LoVo (cell line): ENCODE data around the gene C2orf81.
"Not testable (repeated sequence)": the region's sequence is repeated elsewhere in the genome, so short reads cannot be mapped to it uniquely, and the experiment has no call there.

Experiments used
- DNase-seq: peaks from one replicate; pipeline ENCODE4 v3.0.0-alpha.2; 2016; ENCODE audit warnings: low spot score

Gene C2orf81

DNA sequence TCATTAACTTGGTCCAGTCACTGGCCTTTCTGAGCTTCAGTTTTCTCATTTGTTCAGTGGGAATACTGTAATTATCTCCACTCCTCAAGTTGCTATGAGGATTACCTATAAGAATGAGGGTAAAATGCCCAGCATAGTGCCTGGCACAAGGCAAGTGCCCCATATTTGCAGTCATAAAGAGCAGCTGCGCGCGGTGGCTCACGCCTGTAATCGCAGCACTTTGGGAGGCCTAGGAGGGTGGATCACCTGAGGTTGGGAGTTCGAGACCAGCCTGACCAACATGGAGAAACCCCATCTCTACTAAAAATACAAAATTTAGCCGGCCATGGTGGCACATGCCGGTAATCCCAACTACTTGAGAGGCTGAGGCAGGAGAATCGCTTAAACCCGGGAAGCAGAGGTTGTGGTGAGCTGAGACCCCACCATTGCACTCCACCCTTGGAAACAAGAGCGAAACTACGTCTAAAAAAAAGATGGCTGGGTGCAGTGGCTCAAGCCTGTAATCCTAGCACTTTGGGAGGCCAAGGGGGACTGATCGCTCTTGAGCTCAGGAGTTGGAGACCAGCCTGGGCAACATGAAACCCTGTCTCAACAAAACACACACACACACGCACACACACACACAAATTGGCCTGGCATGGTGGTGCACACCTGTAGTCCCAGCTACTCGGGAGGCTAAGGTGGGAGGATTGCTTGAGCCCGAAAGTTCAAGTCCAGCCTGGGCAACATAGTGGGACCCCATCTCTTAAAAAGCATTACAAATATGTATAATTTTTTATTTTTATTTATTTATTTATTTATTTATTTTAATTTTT lies 21.3 kb upstream of the C2orf81 start:
- DNase-seq: not testable (repeated sequence)

DNA sequence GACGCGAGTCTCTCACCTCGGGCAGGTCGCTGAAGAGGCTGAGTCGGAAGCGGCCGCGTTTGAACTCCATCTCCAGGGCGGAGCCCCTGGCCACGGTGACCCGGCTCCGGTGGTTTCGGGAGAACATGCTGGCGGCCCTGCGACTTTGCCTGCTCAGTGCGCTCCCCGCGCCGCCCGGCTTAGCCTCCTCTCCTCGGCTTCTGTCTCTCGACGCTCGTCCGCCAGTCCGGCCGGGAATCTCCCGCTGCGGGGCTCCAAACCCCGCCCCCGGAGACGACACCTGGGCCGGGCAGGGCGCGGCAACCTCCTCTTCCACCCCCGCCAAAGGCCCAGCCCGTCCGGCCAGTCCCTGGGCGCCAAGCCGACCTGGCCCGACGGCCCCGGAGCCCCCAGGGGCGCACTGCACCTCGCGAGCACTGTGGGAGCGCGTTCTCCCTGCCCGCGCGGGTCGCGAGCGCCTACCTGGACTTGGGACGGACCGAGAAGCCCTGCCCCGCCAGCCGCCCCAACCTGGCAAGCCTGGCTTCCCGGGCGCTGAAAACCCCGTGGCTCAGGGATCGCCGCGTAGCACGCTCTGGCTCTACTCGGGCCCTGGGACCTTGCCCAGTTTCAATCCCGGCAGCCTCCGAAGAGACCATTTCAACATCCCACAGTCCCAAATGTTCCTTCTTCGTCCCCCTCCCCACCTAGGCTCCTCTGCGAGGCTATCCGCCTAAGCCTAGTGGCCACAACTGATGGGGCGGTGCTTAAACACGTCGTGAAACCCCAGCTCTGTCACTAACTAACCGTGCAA lies 20.5 kb upstream of the C2orf81 start, which contains the start of gene RTKN:
TSS of gene RTKN (minus strand) at position 248 of the 793 bp plus-strand sequence. CDS start at position 127, 121 bp downstream.
- peak; percentile 85 for DNase-seq

DNA sequence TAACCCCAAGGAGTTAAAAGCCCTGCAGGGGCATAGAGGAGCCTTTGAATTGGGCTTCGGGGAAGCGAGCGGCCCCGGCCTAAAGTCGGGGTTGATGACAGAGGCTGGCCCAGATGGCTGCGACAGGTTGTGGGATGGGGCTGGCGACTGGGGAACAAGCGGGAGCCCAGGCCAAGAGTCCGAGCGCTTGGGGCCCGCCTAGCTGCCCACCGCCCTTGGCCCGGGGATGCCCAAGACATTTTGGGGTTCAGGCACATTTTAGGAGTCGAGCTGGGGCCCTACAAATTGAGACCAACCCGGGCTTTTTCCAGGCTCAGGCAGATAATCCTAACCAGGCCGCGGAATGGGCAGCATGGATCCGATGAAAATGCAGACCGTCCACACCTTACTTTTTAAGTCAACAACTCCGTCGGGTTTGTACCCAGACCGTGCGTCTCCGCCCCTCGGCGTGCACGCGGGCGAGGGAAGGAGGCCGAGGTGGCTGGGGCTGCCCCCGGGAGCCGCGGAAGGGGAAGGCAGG lies 19.8 kb upstream of the C2orf81 start:
- no peak for DNase-seq

DNA sequence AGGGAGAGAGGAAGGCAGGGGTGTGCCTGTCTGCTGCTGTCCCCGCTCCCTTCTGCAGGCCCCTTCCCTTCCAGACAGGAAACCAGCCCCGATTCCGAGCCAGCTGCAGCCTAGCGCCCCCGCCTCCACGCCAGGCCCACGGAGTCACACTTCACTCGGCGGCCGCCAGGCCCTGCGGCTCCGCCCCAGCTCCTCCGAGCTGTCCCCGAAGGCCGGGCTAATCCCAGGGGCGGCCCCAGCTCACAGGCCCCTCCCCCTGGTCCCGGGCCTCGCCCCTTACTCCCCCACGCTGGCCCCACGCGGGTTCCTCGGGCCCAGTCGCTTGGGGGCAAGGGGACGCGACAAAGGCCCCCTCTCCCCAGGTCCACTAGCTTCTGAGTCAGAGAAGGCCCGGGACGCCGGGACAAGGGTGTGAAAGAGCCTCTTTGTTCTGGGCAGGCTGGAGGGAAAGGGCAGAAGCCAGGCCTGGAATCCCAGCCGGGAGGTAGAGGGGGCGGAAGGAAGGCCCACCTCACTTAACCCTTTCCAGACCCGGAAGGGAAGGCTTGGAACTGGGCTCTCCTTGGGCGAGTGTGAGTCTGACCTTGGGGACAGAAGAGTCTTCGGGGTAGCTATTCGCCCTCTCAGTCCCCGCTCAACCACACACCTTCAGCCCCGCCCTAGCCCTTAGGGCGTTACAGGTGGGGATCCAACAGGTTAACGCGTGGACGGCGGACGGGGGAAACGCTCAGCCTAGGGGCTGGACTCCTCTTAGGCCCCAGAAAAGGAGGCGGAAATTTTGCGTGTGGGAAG lies 19.2 kb upstream of the C2orf81 start:
- peak; percentile 82 for DNase-seq

DNA sequence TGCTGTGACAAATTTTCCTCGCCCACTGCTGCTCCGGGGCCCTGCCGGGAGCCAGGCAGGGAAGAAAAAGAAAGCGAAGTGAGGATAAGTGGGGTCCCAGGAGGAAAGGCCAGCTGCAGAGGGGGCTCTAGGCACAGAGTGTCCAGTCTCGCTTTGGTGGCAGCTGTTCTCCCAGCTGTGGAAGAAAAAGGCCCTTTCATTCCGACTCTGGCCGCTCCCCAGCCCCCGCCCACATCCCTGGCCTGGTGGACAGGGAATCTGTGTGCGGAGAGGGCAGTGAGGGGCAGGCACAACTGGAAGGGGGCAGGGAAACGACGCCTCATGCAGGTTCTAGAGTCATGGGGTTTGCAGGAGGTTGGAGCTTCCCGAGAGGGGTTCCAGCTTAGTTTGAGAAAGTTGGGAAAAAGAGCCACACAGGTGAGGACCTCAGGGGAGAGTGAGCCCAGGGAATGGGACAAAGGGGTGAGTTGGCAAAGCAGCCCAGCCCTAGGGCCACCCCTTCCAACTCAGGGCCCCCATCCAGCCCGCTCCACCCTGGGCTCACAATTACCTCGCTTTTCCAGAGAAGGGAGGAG lies 18.5 kb upstream of the C2orf81 start:
- no peak for DNase-seq

DNA sequence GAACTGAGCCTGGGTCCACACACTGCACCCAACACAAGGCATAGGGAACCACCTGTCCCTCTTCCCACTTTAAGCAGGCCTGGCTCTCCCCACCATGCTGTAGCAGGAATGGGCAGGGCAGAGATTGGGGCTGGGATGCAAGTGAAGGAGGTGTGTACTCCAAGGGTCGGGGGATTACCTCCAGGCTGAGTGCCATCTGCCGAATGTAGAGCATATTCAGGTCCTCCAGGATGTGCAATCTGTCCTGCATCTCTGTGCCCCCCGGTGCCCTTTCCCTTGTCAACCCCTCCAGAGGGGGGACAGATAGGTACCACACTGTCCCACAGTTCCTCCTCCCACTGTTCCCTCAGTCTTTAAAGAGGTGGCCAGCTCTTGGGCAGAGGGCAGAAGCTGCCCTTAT lies 18.0 kb upstream of the C2orf81 start:
- DNase-seq: no peak

DNA sequence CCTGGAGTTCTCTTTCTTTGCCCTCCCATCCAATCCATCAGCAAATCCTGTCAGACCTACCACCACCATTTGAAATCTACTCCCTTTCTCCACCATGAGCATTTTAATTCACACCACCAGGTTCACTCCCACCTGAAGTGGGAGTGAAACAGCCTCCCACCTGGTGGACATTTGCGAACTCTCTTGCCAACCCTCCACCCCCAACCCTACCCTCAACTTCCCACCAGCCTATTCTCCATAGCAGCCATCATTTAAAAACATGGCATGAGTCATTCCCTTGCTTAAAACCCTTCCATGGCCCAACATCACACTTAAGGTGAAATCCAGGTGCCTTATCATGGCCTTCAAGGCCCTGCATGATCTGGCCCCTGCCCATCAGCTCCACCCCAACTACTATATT lies 16.8 kb upstream of the C2orf81 start:
- no peak for DNase-seq

DNA sequence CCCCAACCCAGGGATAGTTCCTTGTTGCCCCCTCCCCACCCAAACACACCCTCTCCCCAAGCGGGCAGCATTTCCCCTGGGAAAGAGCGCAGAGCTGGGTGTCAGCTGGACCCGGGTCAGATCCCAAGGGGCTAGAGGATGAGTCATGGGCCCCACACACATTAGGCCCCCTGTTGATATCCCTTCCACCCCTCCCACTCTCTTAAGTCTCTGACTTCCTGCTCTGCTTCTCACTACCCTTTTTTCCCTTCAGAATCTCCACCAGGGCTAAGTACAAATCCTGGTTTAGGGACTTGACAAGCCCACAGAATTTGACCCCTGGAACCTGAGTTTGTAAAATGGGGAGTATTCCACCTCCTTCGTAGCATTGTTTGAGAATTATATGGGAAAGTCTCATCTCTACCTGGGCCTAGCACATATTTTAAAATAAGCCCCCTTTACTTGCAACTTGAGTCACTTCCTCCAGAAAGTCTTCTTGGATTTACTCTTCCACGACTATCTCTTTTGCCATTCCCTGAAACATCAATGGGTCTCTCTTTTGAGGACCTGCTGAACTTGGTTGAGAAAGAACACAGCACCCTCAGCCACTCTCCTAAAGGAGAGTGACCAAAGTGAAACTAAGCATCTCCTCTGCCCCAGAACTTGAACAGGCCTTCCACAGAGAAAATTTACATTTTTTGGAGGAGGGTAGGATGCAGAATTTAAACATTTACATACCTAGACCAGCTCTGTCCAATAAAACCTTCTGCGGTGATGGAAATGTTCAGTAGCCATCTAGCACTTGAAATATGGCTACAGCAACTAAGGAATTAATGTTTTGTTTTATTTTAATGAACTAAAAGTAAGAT lies 15.7 kb upstream of the C2orf81 start:
- DNase-seq: no peak

DNA sequence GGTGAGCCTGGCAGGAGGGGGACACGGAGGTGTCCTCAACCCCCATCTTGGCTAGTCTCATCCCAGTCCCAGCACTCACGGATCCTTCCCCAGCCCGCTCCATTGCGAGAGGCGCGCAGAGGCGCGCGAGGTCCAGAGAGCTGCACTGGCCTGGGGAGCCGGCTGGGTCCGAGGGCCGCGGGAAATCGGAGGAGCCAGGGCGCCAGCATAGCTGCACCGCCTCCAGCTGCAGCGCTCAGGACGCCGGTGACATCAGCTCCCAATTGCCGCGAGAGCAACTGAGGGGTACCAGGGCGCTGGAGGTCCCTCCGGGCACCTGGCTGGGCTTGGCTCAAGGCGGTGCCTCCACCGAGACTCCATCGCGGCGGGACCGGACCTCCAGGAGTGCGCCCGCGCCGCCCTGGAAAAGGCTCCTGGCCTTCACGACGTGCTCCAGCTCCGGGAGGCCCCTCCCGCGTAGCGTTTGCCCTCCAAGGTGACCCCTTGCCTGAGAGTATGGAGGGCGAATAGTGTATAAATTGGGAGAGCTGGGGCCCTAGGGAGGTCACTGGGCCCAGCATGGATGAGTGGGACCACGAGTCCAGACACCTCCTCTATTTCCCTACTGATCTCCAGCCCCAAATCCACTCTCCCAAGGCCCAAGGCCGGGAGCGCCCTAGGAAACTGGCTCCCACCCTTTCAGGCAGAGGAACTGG lies 14.8 kb upstream of the C2orf81 start:
- no peak for DNase-seq

DNA sequence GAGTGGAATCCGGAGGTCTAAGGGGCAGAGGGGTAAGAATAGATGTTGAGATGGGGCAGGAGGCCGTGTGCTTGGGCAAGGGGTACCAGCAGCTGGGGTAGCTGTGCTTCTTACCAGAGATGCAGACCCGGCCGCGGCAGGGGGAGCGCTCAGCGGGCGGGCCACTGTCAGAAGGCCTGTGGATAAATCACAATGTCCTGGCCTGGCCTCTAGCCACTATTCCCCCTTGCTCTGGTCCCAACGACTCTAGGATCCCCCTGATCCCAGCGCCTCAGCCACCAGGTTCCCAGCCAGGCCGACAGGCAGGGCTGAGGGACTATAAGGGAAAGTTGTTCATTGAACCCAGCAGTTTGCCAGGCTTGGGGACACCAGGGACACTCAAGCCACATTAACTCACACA lies 9.1 kb upstream of the C2orf81 start:
- no peak for DNase-seq

DNA sequence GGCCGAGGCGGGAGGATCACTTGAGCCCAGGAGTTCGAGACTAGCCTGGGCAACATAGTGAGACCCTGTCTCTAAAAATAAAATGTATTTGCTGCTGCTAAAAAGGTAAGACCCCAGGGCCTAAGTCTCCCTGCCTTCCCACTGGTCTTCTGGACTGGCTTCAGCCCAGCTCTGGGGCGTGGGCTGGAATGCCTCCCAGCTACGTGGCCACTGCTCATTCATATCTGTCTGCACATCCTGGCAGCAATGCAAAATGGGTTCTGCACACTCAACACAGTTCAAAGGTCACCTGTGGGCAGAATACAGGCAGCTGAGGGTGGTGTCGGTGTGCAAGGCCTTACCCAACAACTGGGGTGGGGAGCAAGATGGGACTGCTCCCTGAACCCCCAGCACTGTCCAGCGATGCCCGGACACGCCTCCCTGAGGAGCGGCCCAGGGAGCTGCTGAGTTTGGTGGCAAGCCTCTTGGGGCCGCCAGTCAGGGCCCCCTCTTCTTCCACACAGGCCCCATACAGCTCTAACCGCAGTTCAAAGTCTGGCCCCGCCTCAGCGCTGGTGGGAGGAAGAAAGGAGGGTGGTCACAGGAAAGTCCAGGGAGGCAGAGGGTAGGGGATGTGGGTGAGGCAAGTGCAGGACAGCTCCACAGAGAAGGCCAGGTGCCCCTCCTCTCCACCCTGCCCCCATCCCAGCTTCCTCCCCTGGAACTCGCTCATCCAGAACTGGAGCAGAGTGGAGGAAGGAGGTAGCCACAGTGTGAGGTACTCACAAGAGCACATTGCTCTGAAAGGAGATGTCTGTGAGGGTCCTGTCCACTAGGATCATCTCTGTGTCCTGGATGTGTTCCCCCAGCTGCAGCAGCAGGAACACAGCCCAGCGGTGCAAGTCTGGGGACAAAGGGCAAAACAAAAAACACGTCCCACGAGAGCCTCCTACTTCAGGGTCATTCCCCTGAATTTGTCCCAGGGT lies 8.3 kb upstream of the C2orf81 start:
- DNase-seq: no peak

DNA sequence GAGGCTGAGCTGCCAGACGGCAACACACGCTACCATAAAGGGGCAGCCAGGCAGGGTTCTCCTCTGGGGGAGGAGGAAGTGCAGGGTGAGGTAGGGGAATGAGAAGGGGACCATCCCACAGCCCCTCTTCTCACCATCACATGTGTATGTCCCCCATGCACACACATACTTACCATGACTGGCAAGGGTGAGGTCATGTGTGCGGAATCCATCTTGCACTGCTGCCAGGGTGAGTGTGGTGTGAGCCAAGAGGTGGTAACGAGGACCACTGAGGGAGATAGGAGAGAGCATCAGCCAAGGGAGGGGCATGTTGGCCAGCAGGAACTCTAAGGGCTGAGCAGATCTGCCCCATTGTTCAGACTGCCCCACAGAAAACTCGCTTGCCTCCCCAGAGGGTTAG lies 7.3 kb upstream of the C2orf81 start:
- DNase-seq: no peak

DNA sequence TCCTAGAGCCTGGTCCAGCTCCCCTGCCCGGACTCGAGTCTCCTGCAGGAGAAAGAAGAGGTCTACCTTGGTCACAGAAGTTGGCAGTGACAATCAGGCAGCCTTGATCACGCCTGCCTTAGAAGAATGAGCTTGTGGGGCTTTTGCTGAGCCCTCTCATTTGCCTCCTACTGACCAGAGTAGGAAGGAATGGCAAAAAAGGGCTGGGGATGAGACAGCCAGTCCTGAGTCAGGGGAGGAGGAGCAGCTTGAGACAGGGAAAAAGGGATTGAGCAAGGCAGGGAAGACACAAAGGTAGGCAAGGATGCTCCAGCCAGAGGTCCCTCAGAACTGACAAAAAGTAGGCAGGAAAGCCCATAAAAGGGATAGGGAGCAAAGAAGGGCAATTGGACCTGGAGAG lies 6.1 kb upstream of the C2orf81 start:
- no peak for DNase-seq

DNA sequence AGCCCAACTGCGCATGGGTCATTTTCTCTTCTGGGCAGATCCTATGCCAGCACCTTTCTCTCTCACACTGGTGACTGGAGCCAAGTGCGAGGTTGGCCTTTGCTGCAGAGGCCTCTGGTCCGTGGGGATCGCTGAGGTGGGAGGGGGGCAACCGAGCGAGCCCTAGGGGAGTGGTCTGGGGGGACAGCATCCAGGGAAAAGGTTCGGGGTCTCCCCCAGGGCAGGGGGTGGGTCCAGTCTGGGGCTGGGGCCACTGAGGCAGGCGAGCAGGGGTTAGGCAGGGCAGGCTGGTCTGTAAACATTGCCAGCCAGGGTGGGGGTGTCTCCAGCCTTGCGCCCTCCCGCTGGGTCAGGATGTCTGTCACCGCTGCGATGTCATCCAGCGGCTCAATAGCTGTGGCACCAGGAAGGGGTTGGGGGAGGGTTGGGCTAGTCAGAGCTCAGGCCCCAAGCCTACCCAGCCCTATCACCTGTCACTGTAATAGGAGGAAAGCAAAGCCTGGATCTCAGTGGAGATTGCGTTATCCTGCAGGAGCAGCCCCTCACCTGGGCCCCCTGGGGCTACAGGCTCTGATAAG lies 4.9 kb upstream of the C2orf81 start:
- no peak for DNase-seq

DNA sequence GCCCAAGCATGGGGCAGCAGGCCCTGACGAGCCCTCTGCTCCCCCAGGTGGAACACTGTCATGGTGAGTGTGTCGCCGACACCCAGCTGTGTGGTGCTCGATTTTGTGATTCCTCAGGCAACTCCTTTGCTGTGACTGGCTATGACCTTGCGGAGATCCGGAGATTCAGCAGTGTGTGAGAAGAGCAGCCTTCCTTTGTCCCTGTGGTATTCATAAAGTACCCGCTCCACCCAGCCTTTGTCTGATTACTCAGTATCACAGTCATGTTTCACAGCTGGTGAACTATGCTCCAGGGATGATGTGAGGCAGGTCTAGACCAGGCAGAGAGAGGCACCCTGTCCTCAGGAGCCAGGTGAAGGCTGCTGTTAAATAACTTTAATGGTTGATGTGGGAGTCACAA lies 4.1 kb upstream of the C2orf81 start:
- DNase-seq: no peak

DNA sequence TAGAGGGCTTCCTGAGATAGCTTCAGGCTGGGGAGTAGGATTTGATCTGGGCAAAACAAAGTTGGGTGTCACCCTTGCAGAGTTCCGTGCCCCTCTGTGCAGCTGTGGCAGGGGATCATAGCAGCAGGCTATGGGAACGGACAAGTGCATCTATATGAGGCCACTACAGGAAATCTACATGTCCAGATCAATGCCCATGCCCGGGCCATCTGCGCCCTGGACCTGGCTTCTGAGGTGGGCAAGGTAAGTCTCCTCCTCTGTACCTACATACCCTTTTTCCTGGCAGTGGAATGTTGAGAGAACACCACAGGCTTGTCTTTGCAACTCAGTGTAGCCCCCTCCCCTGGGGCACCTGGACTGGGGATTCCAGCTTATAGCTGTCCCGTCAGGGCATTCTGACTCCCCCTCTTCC lies 3.6 kb upstream of the C2orf81 start:
- no peak for DNase-seq

DNA sequence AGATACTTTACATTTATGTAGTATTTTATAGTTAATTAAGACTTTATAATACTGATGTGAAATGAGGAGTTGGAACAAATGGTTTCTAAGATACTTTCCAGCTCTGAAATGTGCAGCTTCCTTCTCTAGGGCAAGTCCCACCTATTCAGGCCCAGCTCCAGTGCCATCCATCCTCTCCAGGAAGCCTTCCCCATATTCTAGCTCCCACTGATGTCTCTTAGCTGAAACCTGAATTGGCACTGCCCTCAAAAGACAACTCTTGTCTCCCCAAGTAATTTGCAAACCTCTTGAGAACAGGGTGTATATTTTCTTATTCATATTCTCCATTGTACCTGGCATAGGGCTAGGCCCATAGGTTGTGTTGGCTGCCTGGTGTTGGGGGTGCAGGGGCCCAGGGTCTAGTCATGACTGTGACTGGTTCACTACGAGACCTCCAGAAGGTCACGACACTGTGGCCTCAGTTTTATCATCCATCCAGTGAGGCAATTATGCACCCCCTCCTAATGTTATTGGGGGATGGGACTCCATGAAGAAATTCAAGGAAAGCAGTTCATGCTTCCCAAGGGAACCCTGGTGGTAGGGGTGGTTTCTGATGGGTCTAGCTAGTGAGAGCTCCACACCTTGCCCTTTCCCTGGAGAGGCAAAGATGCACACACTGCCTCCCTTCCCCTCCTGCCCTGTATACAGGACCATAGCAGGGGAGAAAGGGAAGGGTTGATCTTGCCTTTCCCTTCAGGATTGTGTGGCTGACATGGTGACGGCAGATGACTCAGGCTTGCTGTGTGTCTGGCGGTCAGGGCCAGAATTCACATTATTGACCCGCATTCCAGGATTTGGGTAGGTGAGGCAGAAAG lies 2.9 kb upstream of the C2orf81 start:
- no peak for DNase-seq
